Activated T-helper 17 cell treated with anti-CD3 and anti-CD28 coated beads, Interleukin-2, amount 50 U/mL, for 72 hours (primary cell): ENCODE measurements around the gene SLC27A6. TPM values are rescaled to one million over a fixed set of nuclear protein-coding genes. Genes with fewer than 3 reads are reported as not detected.
"Not testable (repeated sequence)": the region's sequence is repeated elsewhere in the genome, so short reads cannot be mapped to it uniquely, and the experiment has no call there.

Source experiments
- ATAC-seq: fragments of 150-1000 bp; cut with Tn5 transposase; replicated peaks from 2 replicates; pipeline ENCODE4 v1.10.0; 2021; ENCODE audit warnings: mild to moderate bottlenecking, moderate library complexity
- H3K27ac Mint-ChIP-seq: one replicate; pipeline ENCODE4 v1.8.0; 2022; ENCODE audit warnings: mixed read lengths
- H3K27me3 Mint-ChIP-seq: one replicate; pipeline ENCODE4 v1.8.0; 2022; ENCODE audit warnings: mixed read lengths
- H3K36me3 Mint-ChIP-seq: one replicate; pipeline ENCODE4 v1.8.0; 2022; ENCODE audit warnings: low read depth, mild to moderate bottlenecking, mixed read lengths
- H3K4me1 Mint-ChIP-seq: one replicate; pipeline ENCODE4 v1.8.0; 2022; ENCODE audit warnings: mixed read lengths
- H3K4me3 Mint-ChIP-seq: one replicate; pipeline ENCODE4 v1.8.0; 2022; ENCODE audit warnings: mild to moderate bottlenecking, mixed read lengths
- H3K9me3 Mint-ChIP-seq: one replicate; pipeline ENCODE4 v1.8.0; 2022; ENCODE audit warnings: mixed read lengths
- total RNA-seq, 2 donors: library from RNA; stranded (reverse); gene quantifications; one replicate each; pipeline ENCODE4 v1.2.3, GENCODE V29; 2022

The SLC27A6 gene, protein sequence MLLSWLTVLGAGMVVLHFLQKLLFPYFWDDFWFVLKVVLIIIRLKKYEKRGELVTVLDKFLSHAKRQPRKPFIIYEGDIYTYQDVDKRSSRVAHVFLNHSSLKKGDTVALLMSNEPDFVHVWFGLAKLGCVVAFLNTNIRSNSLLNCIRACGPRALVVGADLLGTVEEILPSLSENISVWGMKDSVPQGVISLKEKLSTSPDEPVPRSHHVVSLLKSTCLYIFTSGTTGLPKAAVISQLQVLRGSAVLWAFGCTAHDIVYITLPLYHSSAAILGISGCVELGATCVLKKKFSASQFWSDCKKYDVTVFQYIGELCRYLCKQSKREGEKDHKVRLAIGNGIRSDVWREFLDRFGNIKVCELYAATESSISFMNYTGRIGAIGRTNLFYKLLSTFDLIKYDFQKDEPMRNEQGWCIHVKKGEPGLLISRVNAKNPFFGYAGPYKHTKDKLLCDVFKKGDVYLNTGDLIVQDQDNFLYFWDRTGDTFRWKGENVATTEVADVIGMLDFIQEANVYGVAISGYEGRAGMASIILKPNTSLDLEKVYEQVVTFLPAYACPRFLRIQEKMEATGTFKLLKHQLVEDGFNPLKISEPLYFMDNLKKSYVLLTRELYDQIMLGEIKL
- not detected for total RNA-seq

DNA sequence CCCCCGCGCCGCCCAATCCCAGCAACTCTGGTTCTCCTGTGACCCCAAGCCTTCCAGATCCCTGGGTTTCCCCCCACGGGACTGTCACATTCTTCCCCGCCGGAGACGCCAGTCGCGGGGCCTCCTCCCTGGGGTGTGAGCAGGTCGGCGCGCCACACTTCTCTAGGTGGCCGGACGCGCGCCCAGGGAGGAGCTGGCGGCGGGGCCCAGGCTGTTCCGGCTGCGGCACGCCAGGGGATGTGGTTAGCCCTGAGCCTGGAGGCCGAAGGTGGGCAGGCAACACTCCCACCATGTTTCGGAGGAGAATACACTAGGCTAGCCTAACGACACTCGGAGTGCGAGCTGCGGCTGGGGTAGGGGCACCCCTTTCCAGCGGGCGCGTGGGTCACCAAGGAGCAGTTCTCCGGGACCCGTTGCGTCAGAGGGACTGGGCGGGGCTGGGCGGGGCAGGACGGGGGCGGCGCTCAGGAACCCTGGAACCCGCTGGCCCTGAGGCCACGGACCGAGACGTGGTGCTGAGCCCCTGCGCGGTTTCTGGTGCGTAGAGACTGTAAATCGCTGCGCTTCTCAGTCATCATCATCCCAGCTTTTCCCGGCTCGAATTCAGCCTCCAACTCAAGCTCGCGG is at the start of gene SLC27A6:
SLC27A6 (plus strand) TSS at position 478 of the 627 bp plus-strand sequence. CDS start 650 bp downstream, outside the sequence.
- Mint-ChIP-seq H3K4me3 (no peak within 1 kb of the TSS), H3K9me3 (peaks cover 11% of the 10 kb centered on the region), H3K36me3 (no peaks in the 10 kb centered on the region), H3K4me1 (no peaks in the 10 kb centered on the region), H3K27ac (no peak within 1 kb of the TSS), H3K27me3 (peaks cover 32% of the 10 kb centered on the region)
- peak; percentile 24 for ATAC-seq

DNA sequence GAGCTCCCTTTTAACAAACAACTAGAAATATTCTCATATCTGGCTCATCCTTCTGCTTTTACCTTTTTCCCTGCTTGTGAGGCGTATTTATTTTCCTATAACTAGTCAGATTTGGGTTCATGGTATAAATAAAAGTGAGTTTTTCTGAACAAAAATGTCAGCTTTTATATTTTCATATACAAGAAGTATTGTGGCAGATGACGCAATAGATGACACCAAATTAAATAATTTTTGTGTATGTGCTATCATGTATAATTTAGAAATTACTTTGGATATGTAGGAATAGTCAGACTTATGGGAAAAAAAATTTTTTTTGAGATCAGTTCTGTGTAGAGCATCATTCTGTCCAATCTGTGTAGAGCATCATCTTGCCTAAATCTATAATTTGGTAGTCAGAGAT is 45.7 kb upstream of the SLC27A6 start:
- no peaks in the 10 kb centered on the region for H3K4me1 Mint-ChIP-seq
- no peak for ATAC-seq
- H3K9me3 Mint-ChIP-seq, result no peaks in the 10 kb centered on the region
- peaks cover 6% of the 10 kb centered on the region for H3K27me3 Mint-ChIP-seq
- no peak overlapping the region for H3K27ac Mint-ChIP-seq
- no peaks in the 10 kb centered on the region for H3K36me3 Mint-ChIP-seq
- no peak overlapping the region for H3K4me3 Mint-ChIP-seq

DNA sequence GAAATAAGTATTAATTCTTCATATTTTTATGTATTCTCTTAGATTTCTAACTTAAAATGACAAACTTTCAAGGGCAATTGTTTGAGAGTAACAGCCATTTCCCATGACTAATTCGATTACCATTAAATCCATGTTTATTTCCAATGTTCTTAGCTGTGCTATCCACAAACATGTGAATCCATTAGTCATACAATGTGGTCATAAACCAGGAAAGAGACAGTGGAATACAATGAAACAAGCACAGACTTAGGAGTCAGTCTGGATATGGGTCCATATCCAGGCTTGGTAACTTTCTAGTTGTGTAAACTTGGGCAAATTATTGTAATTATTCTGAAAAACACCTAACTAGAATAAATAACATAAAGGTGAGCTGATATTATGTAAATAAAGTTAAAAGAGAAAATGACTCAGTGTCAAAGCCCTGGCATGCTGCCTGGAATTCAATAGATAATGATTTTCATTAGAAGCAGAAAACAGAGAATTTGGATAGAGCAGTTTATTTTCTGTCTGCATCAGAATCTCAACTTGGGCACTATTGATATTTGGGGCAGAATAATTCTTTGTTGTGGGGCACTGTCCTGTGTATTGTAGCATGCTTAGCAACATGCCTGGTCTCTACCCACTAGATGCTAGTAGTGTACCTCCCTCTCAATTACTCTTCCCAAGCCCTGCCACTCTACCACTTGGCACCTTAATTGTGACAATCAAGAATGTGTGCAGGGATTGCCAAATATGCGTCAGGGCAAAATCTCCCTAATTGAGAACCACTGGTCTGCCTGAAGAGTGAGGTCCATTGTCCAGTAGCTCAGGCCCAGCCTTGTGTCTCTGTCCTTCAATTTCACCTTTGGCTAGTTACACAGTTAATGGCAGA is 44.7 kb upstream of the SLC27A6 start:
- H3K36me3 Mint-ChIP-seq, result no peaks in the 10 kb centered on the region
- no peak for ATAC-seq
- H3K4me1 Mint-ChIP-seq, result no peaks in the 10 kb centered on the region
- no peak overlapping the region for H3K27ac Mint-ChIP-seq
- no peaks in the 10 kb centered on the region for H3K9me3 Mint-ChIP-seq
- H3K4me3 Mint-ChIP-seq, result no peak overlapping the region
- peaks cover 6% of the 10 kb centered on the region for H3K27me3 Mint-ChIP-seq

DNA sequence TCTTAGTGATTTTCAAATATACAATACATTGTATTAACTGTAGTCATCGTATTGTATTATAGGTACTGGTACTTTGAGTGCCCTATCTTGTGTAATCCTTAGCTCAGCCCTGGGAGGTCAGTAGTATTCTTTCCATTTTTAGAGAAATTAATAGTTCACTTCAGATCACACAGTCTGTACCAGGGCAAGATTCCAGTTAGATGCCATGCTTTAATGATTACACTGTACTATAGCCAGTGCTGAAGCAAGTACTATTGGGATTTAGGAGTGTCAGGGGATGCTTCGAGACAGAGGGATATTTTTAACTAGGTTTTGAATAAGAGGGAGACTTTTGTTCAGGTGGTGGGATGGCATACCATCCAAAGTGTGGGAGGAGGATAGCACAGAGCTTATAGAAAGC is 41.0 kb upstream of the SLC27A6 start:
- no peaks in the 10 kb centered on the region for H3K9me3 Mint-ChIP-seq
- H3K4me1 Mint-ChIP-seq, result no peaks in the 10 kb centered on the region
- no peak overlapping the region for H3K27ac Mint-ChIP-seq
- H3K36me3 Mint-ChIP-seq, result no peaks in the 10 kb centered on the region
- peaks cover 11% of the 10 kb centered on the region for H3K27me3 Mint-ChIP-seq
- no peak for ATAC-seq
- H3K4me3 Mint-ChIP-seq, result no peak overlapping the region

DNA sequence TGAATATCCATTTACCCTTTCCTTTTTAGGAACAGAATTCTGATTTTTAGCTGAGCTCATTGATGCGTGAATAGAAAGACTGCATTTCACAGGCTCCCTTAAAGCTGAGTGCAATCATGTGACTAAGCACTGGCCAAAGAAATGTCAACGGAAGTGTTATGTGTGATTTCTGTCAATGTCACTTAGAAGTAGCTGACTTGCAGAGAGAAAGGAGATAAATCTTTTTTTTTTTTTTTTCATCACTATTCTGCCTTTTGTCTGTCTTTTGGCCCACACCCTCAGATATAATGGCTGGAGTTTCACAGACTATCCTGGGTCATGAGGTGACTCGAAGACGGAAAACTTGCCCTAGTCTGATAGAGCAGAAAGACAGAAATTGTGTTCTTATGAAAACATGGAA is 39.3 kb upstream of the SLC27A6 start:
- Mint-ChIP-seq H3K27ac (no peak overlapping the region), H3K36me3 (no peaks in the 10 kb centered on the region), H3K9me3 (no peaks in the 10 kb centered on the region), H3K4me3 (no peak overlapping the region), H3K27me3 (peaks cover 14% of the 10 kb centered on the region), H3K4me1 (no peaks in the 10 kb centered on the region)
- ATAC-seq, result no peak

DNA sequence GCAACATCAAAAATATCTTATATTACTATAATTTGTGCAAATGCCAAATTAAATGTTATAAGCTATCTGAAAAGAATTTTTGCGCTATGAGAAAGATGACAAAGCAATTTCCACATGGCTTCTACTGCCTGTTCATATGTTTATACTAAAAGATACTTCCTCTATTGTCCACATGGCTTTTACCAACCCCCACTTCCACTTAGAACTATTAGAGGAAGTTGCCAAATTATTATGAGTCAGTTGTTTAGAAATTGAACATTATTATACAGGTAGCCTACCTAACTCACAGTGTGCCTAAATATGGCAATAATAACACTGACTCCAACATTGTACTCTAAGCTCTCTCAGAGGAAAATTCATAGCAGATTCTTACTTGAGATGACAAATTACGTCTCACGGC is 37.6 kb upstream of the SLC27A6 start:
- H3K36me3 Mint-ChIP-seq, result no peaks in the 10 kb centered on the region
- no peak overlapping the region for H3K4me3 Mint-ChIP-seq
- no peaks in the 10 kb centered on the region for H3K4me1 Mint-ChIP-seq
- H3K27ac Mint-ChIP-seq, result no peak overlapping the region
- ATAC-seq, result no peak
- H3K9me3 Mint-ChIP-seq, result no peaks in the 10 kb centered on the region
- H3K27me3 Mint-ChIP-seq, result peaks cover 13% of the 10 kb centered on the region

DNA sequence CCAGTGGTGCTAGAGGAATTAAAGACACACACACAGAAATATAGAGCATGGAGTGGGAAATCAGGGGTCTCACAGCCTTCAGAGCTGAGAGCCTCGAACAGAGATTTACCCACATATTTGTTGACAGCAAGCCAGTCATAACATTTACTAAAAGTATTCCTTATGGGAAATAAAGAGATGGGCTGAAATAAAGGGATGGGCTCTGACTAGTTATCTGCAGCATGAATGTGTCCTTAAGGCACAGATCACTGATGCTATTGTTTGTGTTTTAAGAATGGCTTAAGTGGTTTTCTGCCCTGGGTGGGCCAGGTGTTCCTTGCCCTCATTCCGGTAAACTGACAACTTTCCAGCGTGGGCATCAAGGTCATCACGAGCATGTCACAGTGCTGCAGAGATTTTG is 33.1 kb upstream of the SLC27A6 start:
- not testable (repeated sequence) for H3K4me3 Mint-ChIP-seq, ATAC-seq, H3K27ac Mint-ChIP-seq, H3K4me1 Mint-ChIP-seq, H3K9me3 Mint-ChIP-seq, H3K36me3 Mint-ChIP-seq
- H3K27me3 Mint-ChIP-seq, result peaks cover 13% of the 10 kb centered on the region

DNA sequence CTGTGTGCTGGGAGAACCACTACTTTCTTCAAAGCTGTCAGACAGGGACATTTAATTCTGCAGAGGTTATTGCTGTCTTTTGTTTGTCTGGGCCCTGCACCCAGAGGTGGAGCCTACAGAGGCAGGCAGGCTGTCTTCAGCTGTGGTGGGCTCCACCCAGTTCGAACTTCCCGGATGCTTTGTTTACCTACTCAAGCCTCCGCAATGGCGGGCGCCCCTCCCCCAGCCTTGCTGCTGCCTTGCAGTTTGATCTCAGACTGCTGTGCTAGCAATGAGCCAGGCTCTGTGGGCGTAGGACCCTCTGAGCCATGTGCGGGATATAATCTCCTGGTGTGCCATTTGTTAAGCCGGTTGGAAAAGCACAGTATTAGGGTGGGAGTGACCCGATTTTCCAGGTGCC is 22.2 kb upstream of the SLC27A6 start:
- not testable (repeated sequence) for H3K9me3 Mint-ChIP-seq, H3K4me1 Mint-ChIP-seq, H3K27ac Mint-ChIP-seq, H3K4me3 Mint-ChIP-seq, ATAC-seq, H3K36me3 Mint-ChIP-seq
- H3K27me3 Mint-ChIP-seq, result peaks cover 11% of the 10 kb centered on the region

DNA sequence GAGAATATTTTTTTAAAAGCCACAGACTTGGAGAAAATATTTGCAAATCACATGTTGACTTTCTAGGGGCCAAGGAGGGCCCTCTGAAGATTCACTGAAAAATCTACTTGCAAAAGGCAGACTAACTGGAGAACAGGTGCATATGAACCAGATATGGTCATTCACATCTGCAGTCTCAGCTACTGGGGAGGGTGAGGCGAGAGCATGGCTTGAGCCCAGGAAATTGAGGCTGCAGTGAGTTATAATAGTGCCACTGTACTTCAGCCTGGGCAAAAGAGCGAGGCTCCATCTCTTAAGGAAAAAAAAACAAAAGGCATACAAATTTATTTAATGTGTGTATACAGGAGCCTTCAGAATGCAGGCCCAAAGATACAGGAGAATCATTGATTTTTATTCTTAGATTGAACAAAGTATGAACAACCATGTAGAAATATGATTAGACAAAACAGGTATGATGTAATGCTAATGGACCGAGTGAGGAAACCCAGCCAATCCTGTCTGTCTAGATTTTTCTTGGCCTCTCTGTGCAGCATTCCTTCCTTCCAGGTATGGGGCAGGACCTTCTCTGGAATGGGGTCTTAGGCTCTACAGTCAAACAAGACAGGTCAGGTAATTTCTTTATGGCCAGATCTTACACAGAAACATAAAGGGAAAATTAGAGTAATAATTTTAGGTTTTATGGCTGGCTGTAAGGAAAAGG is 15.3 kb upstream of the SLC27A6 start:
- no peak overlapping the region for H3K27ac Mint-ChIP-seq
- no peaks in the 10 kb centered on the region for H3K4me1 Mint-ChIP-seq
- H3K4me3 Mint-ChIP-seq, result no peak overlapping the region
- H3K9me3 Mint-ChIP-seq, result no peaks in the 10 kb centered on the region
- H3K36me3 Mint-ChIP-seq, result no peaks in the 10 kb centered on the region
- ATAC-seq, result no peak
- H3K27me3 Mint-ChIP-seq, result peaks cover 3% of the 10 kb centered on the region

DNA sequence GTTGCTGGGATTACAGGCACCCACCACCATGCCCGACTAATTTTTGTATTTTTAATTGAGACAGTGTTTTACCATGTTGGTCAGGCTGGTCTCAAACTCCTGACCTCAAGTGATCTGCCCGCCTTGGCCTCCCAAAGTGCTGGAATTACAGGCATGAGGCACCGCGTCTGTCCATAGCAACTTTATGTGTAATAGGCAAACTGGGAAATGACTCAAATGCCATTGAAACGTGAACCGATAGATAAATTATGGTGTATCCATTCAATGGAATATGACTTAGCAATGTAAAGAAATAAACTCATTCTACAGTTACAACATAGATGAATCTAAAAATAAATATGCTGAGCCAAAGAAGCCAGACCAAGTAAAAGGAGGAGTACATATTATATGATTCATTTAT is 14.0 kb upstream of the SLC27A6 start:
- not testable (repeated sequence) for ATAC-seq, H3K4me3 Mint-ChIP-seq, H3K4me1 Mint-ChIP-seq, H3K27ac Mint-ChIP-seq, H3K9me3 Mint-ChIP-seq, H3K36me3 Mint-ChIP-seq, H3K27me3 Mint-ChIP-seq

DNA sequence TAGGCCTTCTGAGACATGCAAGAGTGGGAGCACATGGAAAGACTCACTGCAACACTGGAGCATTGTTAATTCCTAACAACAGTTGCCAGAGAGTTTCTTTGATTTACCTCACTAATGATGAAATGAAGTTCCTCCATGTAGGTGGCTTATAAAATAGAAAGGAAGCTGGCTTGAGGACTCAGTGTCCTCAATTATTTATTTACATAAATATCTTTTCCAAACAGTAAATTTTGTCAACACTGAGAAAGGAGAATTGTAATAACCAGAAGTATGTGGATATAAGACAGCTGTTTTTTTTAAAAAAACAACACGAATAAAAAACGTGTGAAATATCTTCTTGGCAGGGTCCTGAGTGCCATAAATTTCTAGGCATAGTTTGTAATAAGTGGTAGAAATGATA is 9.1 kb upstream of the SLC27A6 start:
- no peaks in the 10 kb centered on the region for H3K36me3 Mint-ChIP-seq

DNA sequence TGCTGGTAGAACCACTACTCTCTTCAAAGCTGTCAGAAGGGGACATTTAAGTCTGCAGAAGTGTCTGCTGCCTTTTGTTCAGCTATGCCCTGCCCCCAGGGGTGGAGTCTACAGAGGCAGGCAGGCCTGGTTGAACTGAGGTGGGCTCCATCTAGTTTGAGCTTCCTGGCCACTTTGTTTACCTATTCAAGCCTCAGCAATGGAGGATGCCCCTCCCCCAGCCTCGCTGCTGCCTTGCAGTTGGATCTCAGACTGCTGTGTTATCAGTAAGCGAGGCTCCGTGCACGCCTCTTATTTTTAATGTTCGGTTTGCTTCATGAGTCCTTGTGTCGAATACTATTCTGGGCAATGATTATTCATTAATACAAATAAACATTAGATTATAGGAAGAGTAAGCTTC is 3.1 kb upstream of the SLC27A6 start:
- Mint-ChIP-seq H3K4me3 (no peak overlapping the region), H3K27ac (no peak overlapping the region), H3K36me3 (no peaks in the 10 kb centered on the region), H3K4me1 (no peaks in the 10 kb centered on the region), H3K9me3 (peaks cover 11% of the 10 kb centered on the region), H3K27me3 (peaks cover 32% of the 10 kb centered on the region)
- ATAC-seq, result no peak

More for the DNA sequence above, 9.1 kb upstream of the SLC27A6 start:
- Mint-ChIP-seq H3K4me1 (no peaks in the 10 kb centered on the region), H3K4me3 (no peak overlapping the region), H3K27me3 (peaks cover 5% of the 10 kb centered on the region), H3K9me3 (peaks cover 7% of the 10 kb centered on the region), H3K27ac (no peak overlapping the region)
- ATAC-seq, result no peak

DNA sequence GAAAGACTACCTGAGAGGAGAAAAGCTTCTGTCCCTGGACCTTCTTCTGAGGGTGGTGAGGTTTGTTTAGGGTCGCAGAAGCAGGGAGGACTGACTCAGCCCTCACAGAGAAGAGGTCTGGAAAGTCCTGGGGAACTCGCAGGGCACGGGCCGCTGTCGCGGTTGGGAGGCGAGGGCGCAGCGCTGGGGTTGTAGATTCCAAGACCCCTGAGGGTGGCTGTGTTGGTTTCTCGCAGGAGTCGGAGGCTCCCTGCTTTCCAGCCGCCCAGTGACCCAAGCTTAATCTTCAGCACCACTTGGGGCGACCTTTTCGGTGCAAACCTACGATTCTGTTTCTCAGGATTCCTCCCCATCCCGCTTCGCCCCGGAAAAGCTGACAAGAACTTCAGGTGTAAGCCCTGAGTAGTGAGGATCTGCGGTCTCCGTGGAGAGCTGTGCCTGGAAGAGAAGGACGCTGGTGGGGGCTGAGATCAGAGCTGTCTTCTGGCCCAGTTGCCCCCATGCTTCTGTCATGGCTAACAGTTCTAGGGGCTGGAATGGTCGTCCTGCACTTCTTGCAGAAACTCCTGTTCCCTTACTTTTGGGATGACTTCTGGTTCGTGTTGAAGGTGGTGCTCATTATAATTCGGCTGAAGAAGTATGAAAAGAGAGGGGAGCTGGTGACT is 482 bp downstream of the SLC27A6 start:
- Mint-ChIP-seq H3K36me3 (no peaks in the 10 kb centered on the region), H3K4me3 (no peak overlapping the region), H3K9me3 (peaks cover 7% of the 10 kb centered on the region), H3K27me3 (peaks cover 33% of the 10 kb centered on the region), H3K27ac (no peak overlapping the region), H3K4me1 (no peaks in the 10 kb centered on the region)
- no peak for ATAC-seq
